Gastroesophageal sphincter (tissue), 4 donors: ENCODE data around the gene UGT1A5. TPM values are rescaled to one million over a fixed set of nuclear protein-coding genes. Genes with fewer than 3 reads are reported as not detected.

Experiments
- ATAC-seq: fragments of 150-250 bp; one replicate; pipeline ENCODE4 v1.9.1; 2016; ENCODE audit warnings: mild to moderate bottlenecking, moderate library complexity
- H3K27ac ChIP-seq, 4 donors: fragments of 200-600 bp; sonication (generic) in 3 of 4; 1 replicate in 3 of 4; 2 replicates in 1 of 4; pipeline ENCODE4 v1.5.1; 2016 to 2019
- H3K27me3 ChIP-seq: fragments of 200-600 bp; sonication (generic); one replicate; pipeline ENCODE4 v1.5.1; 2019
- H3K36me3 ChIP-seq, 2 donors: fragments of 200-600 bp; sonication (generic); one replicate each; pipeline ENCODE4 v1.5.1; 2019; ENCODE audit warnings: control low read depth in 1 of 2
- H3K4me1 ChIP-seq, 3 donors: fragments of 200-600 bp; sonication (generic); 1 replicate in 2 of 3; 2 replicates in 1 of 3; pipeline ENCODE4 v1.5.1; 2016 to 2019; ENCODE audit warnings: control low read depth in 2 of 3
- H3K4me3 ChIP-seq, 2 donors: fragments of 200-600 bp; sonication (generic); one replicate each; pipeline ENCODE4 v1.5.1; 2019; ENCODE audit warnings: mild to moderate bottlenecking in 1 of 2, moderate library complexity in 1 of 2
- H3K9me3 ChIP-seq, 3 donors: fragments of 200-600 bp; sonication (generic); one replicate each; pipeline ENCODE4 v1.5.1; 2017 to 2019; ENCODE audit warnings: control low read depth in 2 of 3
- EP300 ChIP-seq: sonication (generic); formaldehyde crosslinking; IDR thresholded peaks from one replicate; pipeline ENCODE4 v1.6.1; 2017; ENCODE audit warnings: antibody characterized with exemption, mild to moderate bottlenecking
- POLR2A ChIP-seq, 2 donors: fragments of 450-650 bp; IDR thresholded peaks; one replicate each; pipeline ENCODE4 v1.6.1; 2017; ENCODE audit warnings: antibody characterized with exemption in 2 of 2, mild to moderate bottlenecking in 2 of 2, moderate library complexity in 1 of 2
- POLR2AphosphoS5 ChIP-seq: sonication (generic); formaldehyde crosslinking; IDR thresholded peaks from one replicate; pipeline ENCODE4 v1.6.1; 2017; ENCODE audit warnings: antibody characterized with exemption
- WGBS, 2 donors: methylation state at CpG; one replicate each; pipeline ENCODE4 v1.1.5; 2018; ENCODE audit warnings: low coverage in 1 of 2; 5-methylcytosine and 5-hydroxymethylcytosine counted together
- total RNA-seq, 4 donors: library from RNA; depleted of rRNA; stranded (reverse); fragments of >200 nt; gene quantifications; one replicate each; pipeline ENCODE4 v1.1.0, GENCODE V29; 2016
- TF ChIP-seq, protein P1 (sequence below), 4 experiments: fragments of 200-600 bp in 2 of 4; fragments of 450-650 bp in 2 of 4; sonication (generic) in 1 of 4; IDR thresholded peaks; one replicate each; pipeline ENCODE4 v1.5.1; 2017 to 2019; ENCODE audit warnings: antibody characterized with exemption in 4 of 4, mild to moderate bottlenecking in 2 of 4, moderate library complexity in 2 of 4

UGT1A5 gene
- total RNA-seq, 4 donors from 2014 or later: not detected

DNA sequence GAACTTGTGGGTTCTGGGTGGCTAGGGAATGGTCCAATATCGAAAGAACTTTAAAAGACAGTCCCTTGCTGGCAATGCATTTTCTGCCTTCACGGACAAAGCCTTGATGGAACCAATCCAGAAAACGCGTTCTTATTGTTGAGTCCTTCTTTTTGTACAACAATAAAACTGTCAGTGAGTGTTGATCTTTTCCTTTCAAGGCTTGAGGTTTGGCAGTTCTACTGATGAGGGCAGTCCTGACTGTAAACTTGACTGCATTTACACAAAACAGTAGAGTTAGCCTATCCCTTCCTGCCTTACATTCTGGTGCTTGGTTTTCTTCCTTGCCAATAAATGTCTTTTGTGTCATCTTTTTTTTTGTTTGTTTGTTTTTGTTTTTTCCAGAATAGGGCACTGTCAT lies 33.5 kb upstream of the UGT1A5 start:
- TF ChIP-seq EP300 (no peak), POLR2AphosphoS5 (no peak), POLR2A (IDR thresholded peaks at IDR 0.05) (no peak)
- TF ChIP-seq, protein P1, sequence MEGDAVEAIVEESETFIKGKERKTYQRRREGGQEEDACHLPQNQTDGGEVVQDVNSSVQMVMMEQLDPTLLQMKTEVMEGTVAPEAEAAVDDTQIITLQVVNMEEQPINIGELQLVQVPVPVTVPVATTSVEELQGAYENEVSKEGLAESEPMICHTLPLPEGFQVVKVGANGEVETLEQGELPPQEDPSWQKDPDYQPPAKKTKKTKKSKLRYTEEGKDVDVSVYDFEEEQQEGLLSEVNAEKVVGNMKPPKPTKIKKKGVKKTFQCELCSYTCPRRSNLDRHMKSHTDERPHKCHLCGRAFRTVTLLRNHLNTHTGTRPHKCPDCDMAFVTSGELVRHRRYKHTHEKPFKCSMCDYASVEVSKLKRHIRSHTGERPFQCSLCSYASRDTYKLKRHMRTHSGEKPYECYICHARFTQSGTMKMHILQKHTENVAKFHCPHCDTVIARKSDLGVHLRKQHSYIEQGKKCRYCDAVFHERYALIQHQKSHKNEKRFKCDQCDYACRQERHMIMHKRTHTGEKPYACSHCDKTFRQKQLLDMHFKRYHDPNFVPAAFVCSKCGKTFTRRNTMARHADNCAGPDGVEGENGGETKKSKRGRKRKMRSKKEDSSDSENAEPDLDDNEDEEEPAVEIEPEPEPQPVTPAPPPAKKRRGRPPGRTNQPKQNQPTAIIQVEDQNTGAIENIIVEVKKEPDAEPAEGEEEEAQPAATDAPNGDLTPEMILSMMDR (IDR thresholded peaks at IDR 0.05): no peak
- 63 to 85% methylated on average over 4 of the region's 4 CpGs for WGBS, 2 donors
- Histone ChIP-seq H3K27me3 (peaks cover 5% of the 10 kb centered on the region), H3K27ac (no peak overlapping the region), H3K9me3 (no peaks in the 10 kb centered on the region), H3K4me3 (no peak overlapping the region), H3K4me1 (no peaks in the 10 kb centered on the region), H3K36me3 (no peaks in the 10 kb centered on the region)
- no peak for ATAC-seq

DNA sequence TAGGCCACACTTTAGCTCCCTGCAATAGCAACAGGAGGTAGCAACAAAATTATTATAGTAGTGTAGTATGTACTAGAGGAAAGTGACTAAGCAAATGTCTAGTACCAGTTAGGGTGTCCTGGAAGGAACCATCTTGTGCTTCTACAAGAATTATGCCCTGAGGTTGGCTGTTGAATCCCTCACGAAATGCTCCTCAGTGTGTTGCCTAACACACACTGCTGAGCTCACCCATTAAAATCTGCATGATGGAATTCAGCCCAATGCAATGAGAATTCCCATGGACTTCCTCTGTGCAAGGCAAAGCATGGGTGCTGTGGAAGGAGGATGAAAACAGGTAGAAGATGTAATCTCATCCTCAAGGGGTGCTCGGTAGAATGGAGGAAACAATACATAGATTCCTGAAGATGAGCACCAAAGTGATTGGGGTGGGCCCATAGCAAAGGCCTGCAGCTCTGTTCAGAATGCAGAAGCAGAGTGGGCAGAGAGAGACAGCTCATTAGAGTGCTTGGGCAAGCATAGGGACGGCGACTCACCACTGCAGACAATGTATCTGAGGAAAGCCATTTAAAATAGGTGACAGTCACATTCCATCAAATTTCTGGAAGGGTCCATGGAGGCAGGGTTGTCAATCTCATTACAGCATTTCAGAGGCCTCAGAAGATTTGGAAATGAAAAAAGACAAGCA lies 32.2 kb upstream of the UGT1A5 start:
- no peaks in the 10 kb centered on the region for H3K9me3 ChIP-seq
- TF ChIP-seq EP300: no peak
- no peak for TF ChIP-seq POLR2AphosphoS5
- TF ChIP-seq, protein P1 (IDR thresholded peaks at IDR 0.05): no peak
- TF ChIP-seq POLR2A (IDR thresholded peaks at IDR 0.05): no peak
- peaks cover 5% of the 10 kb centered on the region for H3K27me3 ChIP-seq
- 68 to 85% methylated on average over 3 to 4 of the region's 4 CpGs for WGBS, 2 donors
- H3K4me3 ChIP-seq: no peak overlapping the region
- no peak overlapping the region for H3K27ac ChIP-seq
- ATAC-seq: no peak
- H3K36me3 ChIP-seq: no peaks in the 10 kb centered on the region
- H3K4me1 ChIP-seq: no peaks in the 10 kb centered on the region

DNA sequence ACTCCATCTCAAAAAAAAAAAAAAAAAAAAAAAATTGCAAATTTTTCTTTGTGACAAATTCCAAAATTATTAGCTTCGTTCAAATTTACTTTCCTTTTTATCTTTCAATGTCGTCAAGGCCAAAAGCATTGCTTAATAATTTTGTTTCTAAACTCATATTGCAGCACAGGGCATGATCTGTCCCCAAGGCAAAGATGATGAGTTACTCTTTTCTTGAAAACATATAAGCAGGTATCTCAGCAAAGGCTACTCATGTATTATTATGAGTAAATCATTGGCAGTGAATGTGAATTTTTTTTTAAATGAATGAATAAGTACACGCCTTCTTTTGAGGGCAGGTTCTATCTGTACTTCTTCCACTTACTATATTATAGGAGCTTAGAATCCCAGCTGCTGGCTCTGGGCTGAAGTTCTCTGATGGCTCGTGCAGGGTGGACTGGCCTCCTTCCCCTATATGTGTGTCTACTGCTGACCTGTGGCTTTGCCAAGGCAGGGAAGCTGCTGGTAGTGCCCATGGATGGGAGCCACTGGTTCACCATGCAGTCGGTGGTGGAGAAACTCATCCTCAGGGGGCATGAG lies 31.1 kb upstream of the UGT1A5 start, which contains the start of gene UGT1A7:
UGT1A7 (plus strand) TSS at position 381 of the 579 bp plus-strand sequence; CDS start at position 418, 37 bp downstream.
- TF ChIP-seq, protein P1 (IDR thresholded peaks at IDR 0.05): no peak
- TF ChIP-seq POLR2A (IDR thresholded peaks at IDR 0.05) (no peak), EP300 (no peak), POLR2AphosphoS5 (no peak)
- peaks cover 5% of the 10 kb centered on the region for H3K27me3 ChIP-seq
- no peaks in the 10 kb centered on the region for H3K4me1 ChIP-seq
- H3K27ac ChIP-seq: no peak within 1 kb of the TSS
- H3K9me3 ChIP-seq: no peaks in the 10 kb centered on the region
- no peak within 1 kb of the TSS for H3K4me3 ChIP-seq
- H3K36me3 ChIP-seq: no peaks in the 10 kb centered on the region
- 86 to 92% methylated on average over 2 to 5 of the region's 5 CpGs for WGBS, 2 donors
- no peak for ATAC-seq

DNA sequence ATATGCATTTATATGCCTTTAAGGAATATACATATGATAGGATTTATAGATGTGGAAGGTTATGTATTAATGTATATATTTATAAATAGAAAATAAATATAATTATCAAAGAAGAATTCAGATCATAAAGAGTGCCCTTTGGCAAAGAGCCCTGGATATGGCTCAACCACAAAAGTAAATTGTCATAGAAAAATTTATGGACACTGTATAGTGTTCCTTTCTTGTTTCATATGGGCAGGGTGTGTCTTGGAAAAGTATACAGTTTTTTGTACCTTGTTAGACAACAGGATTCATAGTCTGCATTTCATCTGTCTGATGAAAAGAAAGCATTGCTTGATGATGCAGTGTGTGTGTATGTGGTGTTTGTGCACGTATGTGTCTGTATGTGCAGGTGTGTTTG lies 28.1 kb upstream of the UGT1A5 start:
- no peak for TF ChIP-seq EP300
- TF ChIP-seq, protein P1 (IDR thresholded peaks at IDR 0.05): no peak
- TF ChIP-seq POLR2AphosphoS5: no peak
- no peak for TF ChIP-seq POLR2A (IDR thresholded peaks at IDR 0.05)

DNA sequence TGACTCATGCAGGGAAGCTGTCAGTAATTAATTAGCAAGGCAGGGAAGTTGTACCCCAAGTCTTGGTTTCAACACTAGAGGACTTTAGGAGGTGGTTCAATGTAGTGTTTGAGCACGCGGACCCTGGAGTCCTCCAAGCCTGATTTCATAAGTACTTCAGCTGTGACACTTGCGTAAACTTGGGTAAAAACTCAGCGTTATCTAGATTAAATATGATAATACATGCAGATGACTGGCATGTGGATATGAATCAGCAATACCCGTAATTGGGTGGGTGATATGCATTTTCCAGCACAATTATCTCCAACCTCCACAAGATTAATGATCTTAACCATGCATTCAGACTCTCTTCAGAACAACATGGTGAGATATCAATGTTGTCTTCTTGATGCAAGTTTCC lies 25.8 kb upstream of the UGT1A5 start:
- no peak overlapping the region for H3K27ac ChIP-seq

More for the DNA sequence above, 28.1 kb upstream of the UGT1A5 start:
- H3K27ac ChIP-seq: no peak overlapping the region
- no peak for ATAC-seq
- H3K9me3 ChIP-seq: no peaks in the 10 kb centered on the region
- WGBS, 2 donors: 57 to 85% methylated on average over 1 of the region's 1 CpG
- H3K4me3 ChIP-seq: no peak overlapping the region
- H3K36me3 ChIP-seq: no peaks in the 10 kb centered on the region
- no peaks in the 10 kb centered on the region for H3K4me1 ChIP-seq
- H3K27me3 ChIP-seq: no peaks in the 10 kb centered on the region

More for the DNA sequence above, 25.8 kb upstream of the UGT1A5 start:
- no peaks in the 10 kb centered on the region for H3K4me1 ChIP-seq
- H3K4me3 ChIP-seq: no peak overlapping the region
- no peak for ATAC-seq
- 82 to 95% methylated on average over 3 to 4 of the region's 5 CpGs for WGBS, 2 donors
- no peak for TF ChIP-seq POLR2A (IDR thresholded peaks at IDR 0.05)
- no peak for TF ChIP-seq EP300
- no peak for TF ChIP-seq POLR2AphosphoS5
- TF ChIP-seq, protein P1 (IDR thresholded peaks at IDR 0.05): no peak
- H3K27me3 ChIP-seq: peaks cover 6% of the 10 kb centered on the region
- no peaks in the 10 kb centered on the region for H3K36me3 ChIP-seq
- H3K9me3 ChIP-seq: no peaks in the 10 kb centered on the region
